Inflammatory macrophage treated with lipopolysaccharide for 4 hours (primary cell): ENCODE results near the gene LAMTOR4.
A peak's percentile ranks its signal among the peaks of the same experiment; 100 is the strongest.
"Not testable (repeated sequence)": the region's sequence is repeated elsewhere in the genome, so short reads cannot be mapped to it uniquely, and the experiment has no call there.

Experiments used
- DNase-seq: peaks from one replicate; pipeline ENCODE4 v3.0.0-alpha.2; 2020

Gene LAMTOR4

DNA sequence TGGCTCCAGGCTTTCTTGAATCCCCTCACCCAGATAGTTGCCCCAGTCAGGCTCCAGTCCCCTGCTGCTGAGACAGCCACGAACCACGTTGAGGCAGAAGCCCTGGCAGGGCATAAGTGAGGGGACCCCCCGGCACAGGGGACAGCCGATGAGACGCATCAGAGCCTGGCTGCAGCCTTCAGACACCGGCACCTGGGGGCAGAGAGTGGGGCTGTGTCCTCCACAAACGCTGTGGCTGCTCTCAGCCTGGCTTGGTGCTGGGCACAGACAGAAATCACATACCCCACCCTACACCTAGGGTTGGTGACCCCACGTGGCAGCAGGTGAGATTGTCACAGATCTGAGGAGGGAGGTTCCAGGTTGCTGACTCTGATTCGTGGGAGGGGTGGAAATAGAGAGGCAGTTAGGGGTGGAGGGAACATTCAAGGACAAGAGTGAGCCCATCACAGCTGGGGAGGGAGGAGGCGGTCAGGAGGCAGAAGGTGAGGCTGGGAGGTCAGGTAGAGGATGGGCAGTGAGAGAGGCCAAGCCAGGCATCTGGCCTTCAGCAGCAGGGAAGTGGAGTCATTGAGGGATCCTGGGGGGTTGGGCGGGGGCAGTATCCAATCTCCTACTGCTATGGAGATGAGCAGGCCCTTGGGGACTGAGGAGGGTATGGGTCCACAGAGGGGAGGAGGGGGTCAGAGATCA is 25.2 kb downstream of the LAMTOR4 start:
- DNase-seq, result no peak

DNA sequence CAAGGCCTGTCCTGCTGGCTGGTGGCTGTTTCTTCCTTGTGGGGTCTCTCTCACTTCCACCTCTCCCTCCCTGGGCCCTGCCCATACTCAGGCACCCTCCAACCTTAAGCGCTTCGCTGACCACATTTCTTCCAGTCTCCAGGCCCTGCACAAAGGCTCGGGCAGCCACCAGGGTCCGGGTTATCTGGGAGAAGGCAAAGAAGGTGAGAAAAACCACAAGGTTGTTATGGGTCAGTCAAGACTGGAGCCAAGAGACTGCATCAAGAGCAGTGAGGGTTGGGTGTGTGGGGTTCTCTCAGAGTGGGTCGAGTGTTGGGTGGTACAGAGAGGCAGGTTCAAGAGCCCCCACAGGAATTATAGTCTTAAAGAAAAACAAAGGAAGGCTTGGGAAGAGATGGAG is 25.9 kb downstream of the LAMTOR4 start:
- DNase-seq, result no peak

GRCh38 chr7:100175296-100175935 is 26.7 kb downstream of the LAMTOR4 start:
- DNase-seq, result no peak

GRCh38 chr7:100176096-100177044 is 27.7 kb downstream of the LAMTOR4 start:
- DNase-seq, result no peak

GRCh38 chr7:100177045-100178001 is 28.6 kb downstream of the LAMTOR4 start, which contains the start of the genes GPC2 and STAG3:
GPC2 (minus strand) TSS chr7:100177381; CDS start chr7:100177199, 182 bp downstream.
STAG3 (plus strand) TSS chr7:100177918; CDS start chr7:100180557, 2,639 bp downstream.
- peak; percentile 97 for DNase-seq

DNA sequence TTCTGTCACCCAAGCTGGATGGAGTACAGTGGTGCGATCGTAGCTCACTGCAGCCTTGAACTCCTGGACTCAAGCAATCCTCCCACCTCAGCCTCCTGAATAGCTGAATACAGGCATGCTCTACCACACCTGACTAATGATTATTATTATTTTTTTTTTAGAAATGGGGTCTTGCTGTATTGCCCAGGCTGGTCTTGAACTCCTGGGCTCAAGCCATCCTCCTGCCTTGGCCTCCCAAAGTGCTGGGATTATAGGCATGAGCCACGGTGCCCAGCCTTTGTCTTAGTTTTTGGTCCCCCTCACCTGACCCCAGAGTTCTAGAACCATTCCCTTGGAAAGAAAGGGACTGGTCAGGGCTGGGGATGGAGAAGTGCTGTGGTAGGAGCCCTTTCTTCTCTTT is 31.4 kb downstream of the LAMTOR4 start:
- DNase-seq, result not testable (repeated sequence)

DNA sequence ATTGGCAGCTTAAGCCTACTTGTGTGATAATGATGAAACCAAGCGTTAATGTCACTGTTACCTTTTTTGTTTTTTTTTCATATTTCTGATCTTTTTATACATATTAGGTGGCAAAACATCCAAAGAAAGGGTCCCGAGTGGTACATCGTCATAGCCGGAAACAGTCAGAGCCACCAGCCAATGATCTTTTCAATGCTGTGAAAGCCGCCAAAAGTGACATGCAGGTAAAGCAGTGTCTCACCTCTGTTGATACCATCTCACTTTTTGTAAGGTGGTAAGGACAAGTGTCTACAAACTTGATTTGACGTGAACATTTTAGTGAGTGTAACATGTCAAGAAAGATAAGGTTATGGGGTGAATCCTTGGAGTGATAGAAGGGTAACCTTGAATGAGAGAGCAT is 33.9 kb downstream of the LAMTOR4 start:
- DNase-seq, result not testable (repeated sequence)

DNA sequence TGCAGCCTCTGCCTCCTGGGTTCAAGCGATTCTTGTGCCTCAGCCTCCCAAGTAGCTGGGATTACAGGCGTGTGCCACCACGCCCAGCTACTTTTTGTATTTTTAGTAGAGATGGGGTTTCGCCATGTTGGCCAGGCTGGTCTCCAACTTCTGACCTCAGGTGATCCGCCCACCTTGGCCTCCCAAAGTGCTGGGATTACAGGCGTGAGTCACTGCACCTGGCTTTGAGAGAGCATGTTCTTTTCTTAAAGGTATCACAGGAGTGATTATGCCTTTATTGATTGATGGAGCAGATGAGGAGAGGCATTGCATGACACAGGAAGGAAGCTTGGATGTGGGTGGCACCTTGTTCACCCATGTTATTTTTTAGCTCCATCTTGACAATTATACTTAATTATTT is 34.4 kb downstream of the LAMTOR4 start:
- not testable (repeated sequence) for DNase-seq

DNA sequence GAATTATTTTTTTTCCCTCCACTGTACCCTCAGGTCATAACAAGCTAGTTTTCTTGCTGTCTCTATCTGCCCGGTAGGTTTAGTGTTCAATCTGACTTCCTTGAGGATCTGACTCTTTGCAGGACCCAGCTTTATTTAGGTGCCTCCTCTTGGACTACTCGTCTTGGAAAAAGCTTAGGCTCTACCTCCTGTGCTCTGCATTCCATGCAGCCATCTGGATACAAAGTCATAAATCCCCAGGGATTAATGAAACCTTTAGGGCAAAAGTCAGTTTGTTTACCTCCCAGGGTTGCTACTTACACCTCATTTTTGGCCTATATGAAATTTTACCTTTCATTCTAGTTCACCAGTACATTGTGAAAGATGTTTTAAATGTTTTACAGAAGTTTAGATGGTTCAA is 37.0 kb downstream of the LAMTOR4 start:
- DNase-seq, result no peak

DNA sequence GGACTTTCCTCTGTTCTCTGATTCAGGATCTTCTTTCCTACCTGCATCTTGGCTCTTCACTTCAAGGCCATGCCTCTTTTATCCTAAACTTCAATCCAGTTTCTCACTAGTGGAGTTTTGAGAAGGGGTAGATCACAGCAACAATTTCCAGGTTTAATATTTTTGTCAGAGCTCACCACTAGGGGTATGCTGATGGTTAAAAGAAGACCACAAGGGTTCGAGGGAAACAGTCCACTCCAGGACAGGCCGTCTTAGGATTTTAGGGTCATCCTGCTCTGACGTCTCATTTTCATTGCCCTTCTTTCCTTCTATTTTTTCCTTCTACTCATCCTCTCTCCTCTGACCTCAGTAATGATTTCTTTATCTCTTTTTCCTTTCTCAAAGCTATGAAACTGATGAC is 40.3 kb downstream of the LAMTOR4 start:
- DNase-seq, result no peak

GRCh38 chr7:100190048-100190711 is 41.5 kb downstream of the LAMTOR4 start:
- DNase-seq, result peak; percentile 62

DNA sequence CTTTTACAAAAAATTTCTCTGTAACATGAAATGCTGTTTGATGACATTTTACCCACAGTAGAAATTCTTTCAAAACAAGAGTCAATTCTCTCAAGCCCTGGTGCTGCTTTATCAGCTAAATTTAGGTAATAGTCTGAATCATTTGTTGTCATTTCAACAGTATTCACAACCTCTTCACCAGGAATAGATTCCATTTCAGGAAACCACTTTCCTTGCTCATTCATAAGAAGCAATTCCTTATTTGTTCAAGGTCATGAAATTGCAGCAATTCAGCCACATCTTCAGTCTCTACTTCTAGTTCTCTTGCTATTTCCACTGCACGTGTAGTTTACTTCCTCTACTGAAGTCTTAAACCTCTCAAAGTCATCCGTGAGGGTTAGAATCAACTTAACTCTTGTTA is 43.1 kb downstream of the LAMTOR4 start:
- DNase-seq, result peak; percentile 77

GRCh38 chr7:100192281-100192862 is 43.7 kb downstream of the LAMTOR4 start:
- DNase-seq, result not testable (repeated sequence)

GRCh38 chr7:100192969-100193368 is 44.3 kb downstream of the LAMTOR4 start:
- DNase-seq, result no peak

DNA sequence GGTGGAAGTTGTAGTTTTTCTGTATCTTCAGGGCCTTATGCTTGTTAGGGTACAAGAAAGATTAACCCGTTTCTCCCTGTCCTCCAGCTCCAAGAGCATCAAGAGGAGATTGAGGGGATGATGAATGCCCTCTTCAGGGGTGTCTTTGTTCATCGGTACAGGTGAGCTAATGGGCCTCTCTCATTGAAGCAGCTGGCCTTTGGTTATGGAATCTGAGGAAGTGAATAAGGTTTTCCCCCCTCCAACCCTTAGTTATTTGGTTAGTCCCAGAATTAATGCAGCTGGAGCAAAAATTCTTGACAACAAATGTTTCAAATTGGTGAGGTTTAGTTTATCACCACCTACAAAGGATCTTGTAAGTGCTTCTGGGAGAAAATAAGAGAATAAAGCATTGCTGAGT is 46.5 kb downstream of the LAMTOR4 start:
- DNase-seq, result no peak

- DNase-seq, result peak; percentile 23
These were observed 47.2 kb downstream of the LAMTOR4 start for GRCh38 chr7:100195901-100196322.

GRCh38 chr7:100198266-100198665 is 49.5 kb downstream of the LAMTOR4 start:
- DNase-seq, result no peak

GRCh38 chr7:100200693-100201092 is 52.0 kb downstream of the LAMTOR4 start:
- no peak for DNase-seq
